ENCODE measurements around the gene DDX10. TPM values are rescaled to one million over a fixed set of nuclear protein-coding genes. Genes with fewer than 3 reads are reported as not detected.

Gene DDX10
- total and polyA plus RNA-seq, 4 donors = 8.0 to 11.8 (median 9.0) TPM

DNA sequence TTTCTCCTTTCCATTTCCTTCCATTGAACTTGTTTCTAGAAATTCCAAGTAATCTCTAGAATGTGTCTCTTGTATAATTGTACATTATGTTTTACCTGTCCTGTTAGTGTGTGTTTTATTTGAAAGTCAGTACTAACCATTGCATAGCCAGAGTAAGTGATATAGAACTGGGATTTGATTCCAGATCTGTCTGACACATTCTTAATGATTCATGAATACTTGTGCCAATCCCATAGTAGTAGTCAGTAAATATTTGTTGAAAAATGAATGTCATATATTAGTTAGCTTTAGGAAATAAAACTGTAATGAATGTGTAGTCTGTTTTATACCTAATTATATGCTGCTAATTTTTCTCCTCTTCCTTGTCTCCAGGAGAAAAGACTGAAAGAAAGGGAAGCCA, 186.9 kb downstream of the DDX10 start:
- no peaks in the 10 kb centered on the region for H3K9me3 ChIP-seq (ENCODE audit: control insufficient read depth in 4 of 4, low read length in 3 of 4)
- no peaks in the 10 kb centered on the region for H3K36me3 ChIP-seq (ENCODE audit: control insufficient read depth in 4 of 4, insufficient read depth in 3 of 4, low read depth in 1 of 4, low read length in 3 of 4)
- no peaks in the 10 kb centered on the region for H3K27me3 ChIP-seq (ENCODE audit: control insufficient read depth in 4 of 4, insufficient read depth in 4 of 4, low read length in 3 of 4)
- no peaks in the 10 kb centered on the region for H3K4me1 ChIP-seq (ENCODE audit: control insufficient read depth in 4 of 4, insufficient read depth in 4 of 4, low read length in 3 of 4)
- H3K27ac ChIP-seq (ENCODE audit: low read depth in 1 of 2, low read length in 2 of 2) = no peak overlapping the region
- DNase-seq (ENCODE audit: low spot score) = no peak
- H3K9ac ChIP-seq (ENCODE audit: low read depth in 1 of 2, low read length in 2 of 2) = no peak overlapping the region
- no peak overlapping the region for H3K4me3 ChIP-seq (ENCODE audit: low read depth in 1 of 3, low read length in 3 of 3)
- TF ChIP-seq TAF1 (conservative IDR thresholded peaks at IDR 0.05) (no peak), RAD21 (IDR thresholded peaks at IDR 0.05) (no peak), GABPA (IDR thresholded peaks at IDR 0.05 in 1 of 2, conservative IDR thresholded peaks at IDR 0.05 in 1 of 2) (no peak), YY1 (IDR thresholded peaks at IDR 0.05) (no peak), RXRA (IDR thresholded peaks at IDR 0.05) (no peak), NR2F2 (IDR thresholded peaks at IDR 0.05) (no peak), FOXA2 (IDR thresholded peaks at IDR 0.05) (no peak), HNF4G (IDR thresholded peaks at IDR 0.05) (no peak), REST (IDR thresholded peaks at IDR 0.05) (no peak), FOXA1 (IDR thresholded peaks at IDR 0.05) (no peak)

GRCh38 chr11:108852701-108853100, 187.8 kb downstream of the DDX10 start:
- Histone ChIP-seq H3K4me1 (ENCODE audit: control insufficient read depth in 4 of 4, insufficient read depth in 4 of 4, low read length in 3 of 4) (no peaks in the 10 kb centered on the region), H3K9me3 (ENCODE audit: control insufficient read depth in 4 of 4, low read length in 3 of 4) (no peaks in the 10 kb centered on the region), H3K36me3 (ENCODE audit: control insufficient read depth in 4 of 4, insufficient read depth in 3 of 4, low read depth in 1 of 4, low read length in 3 of 4) (no peaks in the 10 kb centered on the region), H3K27ac (ENCODE audit: low read depth in 1 of 2, low read length in 2 of 2) (no peak overlapping the region), H3K4me3 (ENCODE audit: low read depth in 1 of 3, low read length in 3 of 3) (no peak overlapping the region), H3K27me3 (ENCODE audit: control insufficient read depth in 4 of 4, insufficient read depth in 4 of 4, low read length in 3 of 4) (no peaks in the 10 kb centered on the region), H3K9ac (ENCODE audit: low read depth in 1 of 2, low read length in 2 of 2) (no peak overlapping the region)
- TF ChIP-seq EGR1 (IDR thresholded peaks at IDR 0.05; ENCODE audit: low read depth in 2 of 2) (no peak), YY1 (IDR thresholded peaks at IDR 0.05) (no peak), REST (IDR thresholded peaks at IDR 0.05) (no peak), SP1 (IDR thresholded peaks at IDR 0.05) (no peak), NR2F2 (IDR thresholded peaks at IDR 0.05) (no peak), HNF4A (conservative IDR thresholded peaks at IDR 0.05) (no peak), HNF4G (IDR thresholded peaks at IDR 0.05) (no peak), GABPA (IDR thresholded peaks at IDR 0.05 in 1 of 2, conservative IDR thresholded peaks at IDR 0.05 in 1 of 2) (no peak), RXRA (IDR thresholded peaks at IDR 0.05) (no peak), FOXA1 (IDR thresholded peaks at IDR 0.05) (no peak), RAD21 (IDR thresholded peaks at IDR 0.05) (no peak), TAF1 (conservative IDR thresholded peaks at IDR 0.05) (no peak), JUND (IDR thresholded peaks at IDR 0.05) (no peak), FOXA2 (IDR thresholded peaks at IDR 0.05) (no peak), MAX (IDR thresholded peaks at IDR 0.05) (no peak)
- TF ChIP-seq, protein P1, sequence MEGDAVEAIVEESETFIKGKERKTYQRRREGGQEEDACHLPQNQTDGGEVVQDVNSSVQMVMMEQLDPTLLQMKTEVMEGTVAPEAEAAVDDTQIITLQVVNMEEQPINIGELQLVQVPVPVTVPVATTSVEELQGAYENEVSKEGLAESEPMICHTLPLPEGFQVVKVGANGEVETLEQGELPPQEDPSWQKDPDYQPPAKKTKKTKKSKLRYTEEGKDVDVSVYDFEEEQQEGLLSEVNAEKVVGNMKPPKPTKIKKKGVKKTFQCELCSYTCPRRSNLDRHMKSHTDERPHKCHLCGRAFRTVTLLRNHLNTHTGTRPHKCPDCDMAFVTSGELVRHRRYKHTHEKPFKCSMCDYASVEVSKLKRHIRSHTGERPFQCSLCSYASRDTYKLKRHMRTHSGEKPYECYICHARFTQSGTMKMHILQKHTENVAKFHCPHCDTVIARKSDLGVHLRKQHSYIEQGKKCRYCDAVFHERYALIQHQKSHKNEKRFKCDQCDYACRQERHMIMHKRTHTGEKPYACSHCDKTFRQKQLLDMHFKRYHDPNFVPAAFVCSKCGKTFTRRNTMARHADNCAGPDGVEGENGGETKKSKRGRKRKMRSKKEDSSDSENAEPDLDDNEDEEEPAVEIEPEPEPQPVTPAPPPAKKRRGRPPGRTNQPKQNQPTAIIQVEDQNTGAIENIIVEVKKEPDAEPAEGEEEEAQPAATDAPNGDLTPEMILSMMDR (IDR thresholded peaks at IDR 0.05; ENCODE audit: low read depth, low read length, missing input control) = no peak
- TF ChIP-seq, protein P2, sequence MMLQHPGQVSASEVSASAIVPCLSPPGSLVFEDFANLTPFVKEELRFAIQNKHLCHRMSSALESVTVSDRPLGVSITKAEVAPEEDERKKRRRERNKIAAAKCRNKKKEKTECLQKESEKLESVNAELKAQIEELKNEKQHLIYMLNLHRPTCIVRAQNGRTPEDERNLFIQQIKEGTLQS (IDR thresholded peaks at IDR 0.05) = no peak
- TF ChIP-seq, protein P3, sequence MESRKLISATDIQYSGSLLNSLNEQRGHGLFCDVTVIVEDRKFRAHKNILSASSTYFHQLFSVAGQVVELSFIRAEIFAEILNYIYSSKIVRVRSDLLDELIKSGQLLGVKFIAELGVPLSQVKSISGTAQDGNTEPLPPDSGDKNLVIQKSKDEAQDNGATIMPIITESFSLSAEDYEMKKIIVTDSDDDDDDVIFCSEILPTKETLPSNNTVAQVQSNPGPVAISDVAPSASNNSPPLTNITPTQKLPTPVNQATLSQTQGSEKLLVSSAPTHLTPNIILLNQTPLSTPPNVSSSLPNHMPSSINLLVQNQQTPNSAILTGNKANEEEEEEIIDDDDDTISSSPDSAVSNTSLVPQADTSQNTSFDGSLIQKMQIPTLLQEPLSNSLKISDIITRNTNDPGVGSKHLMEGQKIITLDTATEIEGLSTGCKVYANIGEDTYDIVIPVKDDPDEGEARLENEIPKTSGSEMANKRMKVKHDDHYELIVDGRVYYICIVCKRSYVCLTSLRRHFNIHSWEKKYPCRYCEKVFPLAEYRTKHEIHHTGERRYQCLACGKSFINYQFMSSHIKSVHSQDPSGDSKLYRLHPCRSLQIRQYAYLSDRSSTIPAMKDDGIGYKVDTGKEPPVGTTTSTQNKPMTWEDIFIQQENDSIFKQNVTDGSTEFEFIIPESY (IDR thresholded peaks at IDR 0.05) = no peak
- no peak for DNase-seq (ENCODE audit: low spot score)
- WGBS = 87% methylated on average over 1 of the region's 1 CpG
